H1 (cell line): ENCODE data around the gene CDKN2B-AS1. TPM values are rescaled to one million over a fixed set of nuclear protein-coding genes. Genes with fewer than 3 reads are reported as not detected.

ENCODE experiments used
- CTBP2 ChIP-seq: IDR thresholded peaks from 2 replicates; pipeline ENCODE4 v1.7.0; 2011; ENCODE audit warnings: borderline replicate concordance, mild to moderate bottlenecking, moderate library complexity, mixed read lengths, low read length; ENCODE audit not compliant: insufficient read depth, insufficient read length
- EZH2 ChIP-seq: fragments of 200-600 bp; sonication (generic); IDR thresholded peaks from 2 replicates; pipeline ENCODE4 v1.7.1; 2012; ENCODE audit warnings: low read depth, mild to moderate bottlenecking, moderate library complexity, low read length, inconsistent platforms; ENCODE audit not compliant: severe bottlenecking
- NANOG ChIP-seq: IDR thresholded peaks from 2 replicates; pipeline ENCODE4 v1.6.1; 2011; ENCODE audit warnings: low read length, low read depth, mild to moderate bottlenecking, inconsistent platforms; ENCODE audit not compliant: insufficient read depth, poor library complexity, severe bottlenecking
- PHF8 ChIP-seq: fragments of 200-600 bp; sonication (generic); conservative IDR thresholded peaks from 2 replicates; pipeline ENCODE4 v1.7.1; 2012; ENCODE audit warnings: low read depth, mild to moderate bottlenecking, inconsistent platforms, low read length, moderate library complexity
- POU5F1 ChIP-seq: IDR thresholded peaks from 2 replicates; pipeline ENCODE4 v1.6.1; 2011; ENCODE audit warnings: low read depth, mild to moderate bottlenecking, low read length, moderate library complexity
- SUZ12 ChIP-seq: fragments of 200-600 bp; sonication (generic); IDR thresholded peaks from 2 replicates; pipeline ENCODE4 v1.6.1; 2012; ENCODE audit warnings: mild to moderate bottlenecking, inconsistent platforms, low read length, moderate library complexity, mixed read lengths
- polyA plus RNA-seq, 7 experiments: library from polyadenylated mRNA; depleted of rRNA in 3 of 7; stranded (reverse) in 5 of 7; unstranded in 2 of 7; fragments of >200 nt in 5 of 7; fragments of 200-250 nt in 2 of 7; gene quantifications; 1 replicate in 5 of 7; 2 replicates in 1 of 7; 4 replicates in 1 of 7; pipeline versions ENCODE4 v1.2.1 to v1.2.3, GENCODE V29; 2011 to 2013; ENCODE audit warnings: missing spikeins in 2 of 7, mixed read lengths in 2 of 7
- total RNA-seq: library from RNA; stranded (reverse); fragmentation: NEBNext Ultra II Directional; extraction: Animal tissue kit (Norgen Biotek cat#: 25700); gene quantifications from 2 replicates; pipeline ENCODE4 v1.2.1, GENCODE V29; 2021
- TF ChIP-seq, protein P1 (sequence below), 3 experiments: IDR thresholded peaks; 1 replicate in 2 of 3; 2 replicates in 1 of 3; pipeline versions ENCODE4 v1.5.1 to v1.6.1; 2011; ENCODE audit warnings: low read length in 3 of 3, mild to moderate bottlenecking in 3 of 3, inconsistent platforms in 2 of 3, low read depth in 1 of 3, moderate library complexity in 1 of 3; ENCODE audit not compliant: insufficient read depth in 1 of 3; ENCODE audit errors: control extremely low read depth in 1 of 3

CDKN2B-AS1 gene
- total and polyA plus RNA-seq, 2 of the 8 experiments (the other 6 are each of a cell fraction or from before 2014, with no cell fraction given): not detected

DNA sequence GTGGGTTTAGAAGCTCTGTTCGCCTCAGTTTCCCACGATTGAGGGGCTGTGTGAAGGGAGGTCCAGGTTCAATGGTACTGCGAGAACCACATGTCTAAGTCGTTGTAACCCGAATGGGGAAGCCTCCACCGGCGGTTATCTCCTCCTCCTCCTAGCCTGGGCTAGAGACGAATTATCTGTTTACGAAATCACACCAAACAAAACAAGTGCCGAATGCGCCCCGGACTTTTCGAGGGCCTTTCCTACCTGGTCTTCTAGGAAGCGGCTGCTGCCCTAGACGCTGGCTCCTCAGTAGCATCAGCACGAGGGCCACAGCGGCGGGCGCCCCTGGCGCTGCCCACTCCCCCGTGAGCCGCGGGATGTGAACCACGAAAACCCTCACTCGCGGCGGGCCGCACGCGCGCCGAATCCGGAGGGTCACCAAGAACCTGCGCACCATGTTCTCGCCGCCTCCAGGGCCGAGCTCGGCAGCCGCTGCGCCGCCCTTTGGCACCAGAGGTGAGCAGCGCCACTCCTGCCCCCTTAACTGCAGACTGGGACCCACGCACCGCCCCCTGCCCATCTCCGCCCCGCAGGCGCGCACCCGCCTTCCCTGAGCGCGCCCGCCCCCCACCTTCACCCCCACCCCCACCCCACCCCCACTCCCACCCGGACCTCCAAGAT is 567 bp upstream of the CDKN2B-AS1 start, which contains the start of gene CDKN2A (continued):
- TF ChIP-seq EZH2: peak; percentile 84
- TF ChIP-seq, protein P1, sequence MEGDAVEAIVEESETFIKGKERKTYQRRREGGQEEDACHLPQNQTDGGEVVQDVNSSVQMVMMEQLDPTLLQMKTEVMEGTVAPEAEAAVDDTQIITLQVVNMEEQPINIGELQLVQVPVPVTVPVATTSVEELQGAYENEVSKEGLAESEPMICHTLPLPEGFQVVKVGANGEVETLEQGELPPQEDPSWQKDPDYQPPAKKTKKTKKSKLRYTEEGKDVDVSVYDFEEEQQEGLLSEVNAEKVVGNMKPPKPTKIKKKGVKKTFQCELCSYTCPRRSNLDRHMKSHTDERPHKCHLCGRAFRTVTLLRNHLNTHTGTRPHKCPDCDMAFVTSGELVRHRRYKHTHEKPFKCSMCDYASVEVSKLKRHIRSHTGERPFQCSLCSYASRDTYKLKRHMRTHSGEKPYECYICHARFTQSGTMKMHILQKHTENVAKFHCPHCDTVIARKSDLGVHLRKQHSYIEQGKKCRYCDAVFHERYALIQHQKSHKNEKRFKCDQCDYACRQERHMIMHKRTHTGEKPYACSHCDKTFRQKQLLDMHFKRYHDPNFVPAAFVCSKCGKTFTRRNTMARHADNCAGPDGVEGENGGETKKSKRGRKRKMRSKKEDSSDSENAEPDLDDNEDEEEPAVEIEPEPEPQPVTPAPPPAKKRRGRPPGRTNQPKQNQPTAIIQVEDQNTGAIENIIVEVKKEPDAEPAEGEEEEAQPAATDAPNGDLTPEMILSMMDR (IDR thresholded peaks at IDR 0.05; ENCODE audit: control extremely low read depth in 1 of 3, insufficient read depth in 1 of 3, low read depth in 1 of 3, low read length in 3 of 3): peak in 1 of 3 experiments; percentile 4; a peak in 1 of 4 replicates
- TF ChIP-seq PHF8: no peak
- no peak for TF ChIP-seq CTBP2
- peak; percentile 89 for TF ChIP-seq SUZ12
- TF ChIP-seq POU5F1: no peak
- no peak for TF ChIP-seq NANOG
